Fibroblast of skin of scalp (primary cell): ENCODE measurements around the gene HCFC1. TPM values are rescaled to one million over a fixed set of nuclear protein-coding genes. Genes with fewer than 3 reads are reported as not detected.
A peak's percentile ranks its signal among the peaks of the same experiment; 100 is the strongest.

Experiments used
- DNase-seq: peaks from one replicate; pipeline ENCODE4 v3.0.0-alpha.2; 2013
- polyA plus RNA-seq, 2 experiments: library from polyadenylated mRNA; unstranded; fragments of 120-200 nt; gene quantifications; one replicate each; pipeline ENCODE4 v1.2.1, GENCODE V29; 2013; ENCODE audit not compliant: insufficient read length in 2 of 2

Gene HCFC1
- polyA plus RNA-seq (2013, experiment 1 of 2; ENCODE audit: insufficient read length): 37.3 TPM
- polyA plus RNA-seq (2013, experiment 2 of 2; ENCODE audit: insufficient read length): 39.1 TPM

DNA sequence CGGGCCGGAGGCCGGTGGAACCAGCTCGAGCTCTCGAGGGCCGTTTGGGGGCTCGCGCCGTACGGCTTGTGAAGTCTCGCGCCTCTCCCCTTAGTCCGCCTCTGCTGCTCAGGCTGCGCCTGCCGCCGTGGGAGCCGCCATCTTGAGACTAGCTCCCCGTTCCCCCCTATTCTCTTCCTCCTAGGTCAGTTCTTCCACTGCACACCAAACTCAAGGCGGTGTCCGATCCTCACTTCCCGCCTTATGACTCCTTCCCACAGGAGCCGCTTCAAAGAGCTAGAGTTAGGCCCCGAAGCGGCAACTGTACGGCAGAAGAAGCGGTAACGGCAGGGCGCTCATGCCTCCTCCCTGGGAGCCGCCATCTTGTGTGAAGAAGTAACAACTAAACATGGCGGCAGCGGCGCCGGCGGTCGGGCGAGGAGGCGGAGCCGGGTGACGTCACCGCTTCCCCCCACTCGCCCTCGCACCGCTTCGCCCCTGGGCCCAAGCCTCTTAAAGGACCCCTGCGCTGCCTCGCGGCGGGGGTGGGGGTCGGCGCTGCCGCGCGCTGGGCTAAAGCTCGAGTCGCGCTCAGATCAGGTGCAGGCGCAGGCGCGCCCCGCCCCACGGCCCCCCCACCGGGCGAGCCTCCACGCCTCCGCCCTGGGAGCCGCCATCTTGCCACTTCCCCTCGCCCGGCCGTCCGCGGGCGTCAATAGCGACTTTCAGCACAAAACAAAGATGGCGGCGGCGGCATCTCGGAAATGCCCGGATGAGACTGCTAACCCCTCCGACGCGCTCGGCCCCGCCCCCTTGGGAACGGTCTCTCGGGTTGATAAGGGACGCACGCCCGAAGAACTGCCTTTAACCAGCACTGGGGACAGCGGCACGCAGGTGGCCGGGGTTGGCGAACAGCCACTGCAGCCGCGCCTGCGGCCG is at the start of gene HCFC1:
TSS of gene HCFC1 (minus strand) at position 369 of the 918 bp plus-strand sequence. CDS start 978 bp downstream, outside the sequence.
- peak; percentile 93 for DNase-seq

DNA sequence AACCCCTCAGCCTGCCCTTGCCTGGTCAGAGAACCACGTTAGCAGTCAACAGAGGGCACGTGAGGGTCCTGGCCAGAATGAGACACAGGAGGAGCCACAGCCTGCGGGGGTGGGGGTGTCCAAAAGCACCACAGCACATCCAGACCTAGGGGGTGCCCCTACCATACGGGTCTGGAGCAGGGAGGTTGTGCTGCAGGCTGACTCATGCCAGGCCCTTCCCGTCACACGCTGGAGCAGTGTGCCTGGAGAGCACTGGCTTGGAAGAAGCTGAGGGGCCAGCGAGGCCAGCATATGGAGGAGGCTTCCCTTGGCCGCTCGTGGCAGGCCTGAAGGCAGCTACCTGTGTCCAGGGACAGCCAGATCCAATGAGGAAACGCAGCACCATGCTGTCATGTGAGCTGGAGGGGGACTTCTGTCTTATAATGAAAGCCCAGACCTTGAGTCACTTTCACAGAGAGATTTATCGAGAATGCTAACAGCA is 49.6 kb upstream of the HCFC1 start:
- DNase-seq: peak; percentile 52

DNA sequence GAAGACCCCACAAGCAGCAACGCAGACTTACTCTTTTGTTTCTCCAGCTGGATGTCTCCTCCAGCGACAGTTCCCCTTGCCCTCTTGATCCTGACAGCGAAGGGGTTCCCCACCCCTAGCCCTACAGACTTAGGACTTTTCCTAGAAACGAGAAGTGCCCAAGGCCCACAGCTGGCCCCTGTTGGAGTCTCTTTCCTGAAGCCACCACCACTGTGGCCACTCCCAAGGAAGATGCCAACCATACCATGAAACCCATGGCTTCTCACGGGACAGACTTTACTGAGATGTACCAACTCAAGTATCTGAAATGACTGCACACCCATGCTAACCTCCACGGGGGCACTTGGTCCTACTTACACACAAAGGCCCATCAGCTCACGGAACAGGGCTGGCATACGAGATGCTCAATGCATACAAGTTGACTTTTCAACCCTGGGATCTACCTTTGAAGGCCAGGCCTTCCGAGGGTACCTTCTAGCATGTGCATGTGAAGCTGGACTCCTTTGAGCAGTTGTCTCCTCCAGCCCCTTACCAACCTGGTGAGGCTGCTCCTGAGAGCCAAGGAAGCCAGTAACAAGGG is 49.0 kb upstream of the HCFC1 start:
- peak; percentile 39 for DNase-seq

DNA sequence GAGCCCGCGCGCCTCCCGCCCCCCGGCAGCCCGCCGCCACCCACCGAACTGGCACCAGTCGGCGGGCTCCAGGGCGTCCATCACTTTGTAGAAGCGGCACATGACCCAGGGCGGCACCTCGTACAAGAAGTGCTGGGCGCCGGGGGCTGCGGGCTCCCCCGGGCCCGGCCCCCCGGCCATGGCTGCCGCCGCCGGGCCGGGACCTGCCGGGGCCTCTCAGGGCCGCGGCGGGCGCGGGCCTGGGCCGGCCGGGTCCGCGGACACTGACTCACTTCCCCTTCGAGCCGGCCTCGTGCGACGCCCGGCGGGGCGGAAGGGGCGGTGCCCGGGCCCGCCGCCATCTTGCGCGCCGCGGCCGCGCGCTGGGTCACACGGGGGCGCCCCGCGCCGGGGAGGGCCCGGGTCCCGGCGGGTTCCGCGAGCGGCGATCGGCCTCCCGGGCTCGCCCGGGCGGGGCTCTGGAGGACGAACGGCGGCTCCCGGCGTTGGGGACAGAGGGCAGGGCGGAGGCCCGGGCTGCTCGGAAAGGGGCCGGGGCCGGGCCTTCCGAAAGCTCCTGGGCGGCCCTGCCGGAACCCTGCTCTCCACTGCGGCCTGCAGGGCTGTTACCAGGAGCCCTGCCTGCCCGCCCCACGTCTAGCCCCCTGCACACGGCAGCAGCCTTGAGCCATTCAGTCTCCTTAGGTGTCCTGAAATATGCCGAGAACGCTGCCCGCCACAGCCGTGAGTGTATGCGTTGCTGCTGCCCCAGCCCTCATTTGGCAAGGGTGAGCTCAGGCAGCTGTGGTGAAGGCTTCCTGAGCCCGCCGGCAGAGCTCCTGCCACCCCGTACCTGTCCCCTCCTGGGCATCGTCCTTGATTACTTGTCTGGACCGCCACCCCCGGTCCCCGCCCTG is 48.3 kb upstream of the HCFC1 start, which contains the start of gene IRAK1:
TSS of gene IRAK1 (minus strand) at position 270 of the 896 bp plus-strand sequence. CDS start at position 180, 90 bp downstream.
- peak; percentile 66 for DNase-seq

DNA sequence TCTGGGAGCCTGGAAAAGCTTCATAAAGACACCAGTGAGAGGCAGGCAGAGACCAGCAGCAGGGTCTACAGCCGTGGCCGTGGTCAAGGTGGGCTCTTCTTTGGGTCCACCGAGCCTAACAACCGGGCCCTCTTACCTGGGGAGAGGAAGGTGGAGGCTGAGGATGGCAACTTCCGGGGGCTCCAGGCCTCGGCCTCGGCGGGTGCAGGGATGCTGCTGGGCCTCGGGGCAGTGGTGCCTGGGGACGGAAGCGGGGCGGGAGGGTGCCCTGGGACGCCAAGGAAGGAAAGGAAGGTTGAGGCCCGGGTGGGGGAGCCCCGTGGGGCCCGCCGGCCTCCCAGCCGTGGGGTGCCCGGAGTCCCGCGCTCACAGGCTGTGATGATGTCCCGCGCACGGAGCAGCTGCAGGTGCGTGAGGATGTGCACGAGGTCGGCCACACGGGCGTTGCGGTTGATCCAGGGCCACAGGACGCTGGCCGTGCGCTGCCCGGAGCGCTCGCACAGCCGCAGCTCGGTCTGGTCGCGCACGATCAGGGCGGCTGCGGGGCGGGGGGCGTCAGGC is 47.5 kb upstream of the HCFC1 start:
- no peak for DNase-seq

DNA sequence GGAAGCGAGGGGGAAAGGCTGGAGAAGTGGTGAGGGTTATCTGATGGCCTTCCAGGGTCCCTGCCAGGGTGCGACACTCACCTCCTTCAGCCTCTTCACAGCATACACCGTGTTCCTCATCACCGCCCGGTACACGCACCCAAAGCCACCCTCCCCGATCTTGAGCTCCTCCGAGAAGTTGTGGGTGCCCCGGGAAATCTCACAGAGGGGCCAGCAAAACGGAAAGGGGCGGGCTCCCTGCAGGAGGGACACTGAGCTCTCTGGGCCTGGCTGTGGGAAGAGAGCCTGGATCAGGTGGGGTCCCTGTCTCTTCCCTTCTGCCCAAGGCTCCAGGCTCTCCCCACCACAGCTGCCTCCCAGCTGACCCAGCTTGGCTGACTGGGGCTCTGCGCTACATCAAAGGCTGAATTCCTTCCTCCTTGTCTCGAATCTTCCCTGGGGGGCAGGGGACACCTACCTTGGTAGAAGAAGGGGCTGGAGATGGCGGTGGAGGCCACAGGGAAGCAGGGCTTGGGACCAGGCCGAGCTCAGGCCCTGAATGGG is 47.0 kb upstream of the HCFC1 start:
- no peak for DNase-seq

DNA sequence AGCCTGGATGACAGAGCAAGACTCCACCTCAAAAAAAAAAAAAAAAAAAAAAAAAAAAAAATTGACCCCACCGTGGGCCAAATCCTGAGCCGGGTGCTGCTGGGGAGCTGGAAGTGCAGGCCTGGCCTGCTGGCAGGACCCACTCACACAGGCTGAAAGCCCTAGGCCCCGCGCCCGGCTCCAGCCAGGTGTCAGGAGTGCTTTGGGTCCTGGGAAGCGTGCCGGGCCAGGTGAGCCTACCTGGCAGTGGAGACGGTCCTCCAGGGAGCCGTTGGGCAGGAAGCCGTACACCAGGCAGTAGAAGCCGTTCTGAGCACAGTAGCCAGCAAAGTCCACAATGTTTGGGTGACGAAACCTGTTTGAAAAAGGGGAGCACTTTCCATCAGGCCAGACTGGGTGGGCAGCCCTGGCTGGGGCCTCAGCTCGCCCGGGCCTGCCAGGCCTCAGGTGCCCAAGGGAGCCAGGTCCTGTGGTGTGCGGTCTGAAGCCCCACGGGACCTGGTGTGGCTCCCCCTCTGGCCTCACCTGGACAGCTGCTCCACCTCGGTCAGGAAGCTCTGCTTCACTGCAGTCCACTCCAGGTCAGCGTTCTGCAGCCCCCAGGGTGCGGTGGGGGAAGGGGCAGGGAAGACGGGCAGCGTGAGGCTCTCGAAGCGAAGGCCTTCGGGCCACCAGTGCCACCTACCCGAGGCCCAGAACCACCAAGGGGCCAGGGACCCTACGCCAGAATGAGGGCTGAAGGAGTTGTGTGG is 46.3 kb upstream of the HCFC1 start:
- no peak for DNase-seq

DNA sequence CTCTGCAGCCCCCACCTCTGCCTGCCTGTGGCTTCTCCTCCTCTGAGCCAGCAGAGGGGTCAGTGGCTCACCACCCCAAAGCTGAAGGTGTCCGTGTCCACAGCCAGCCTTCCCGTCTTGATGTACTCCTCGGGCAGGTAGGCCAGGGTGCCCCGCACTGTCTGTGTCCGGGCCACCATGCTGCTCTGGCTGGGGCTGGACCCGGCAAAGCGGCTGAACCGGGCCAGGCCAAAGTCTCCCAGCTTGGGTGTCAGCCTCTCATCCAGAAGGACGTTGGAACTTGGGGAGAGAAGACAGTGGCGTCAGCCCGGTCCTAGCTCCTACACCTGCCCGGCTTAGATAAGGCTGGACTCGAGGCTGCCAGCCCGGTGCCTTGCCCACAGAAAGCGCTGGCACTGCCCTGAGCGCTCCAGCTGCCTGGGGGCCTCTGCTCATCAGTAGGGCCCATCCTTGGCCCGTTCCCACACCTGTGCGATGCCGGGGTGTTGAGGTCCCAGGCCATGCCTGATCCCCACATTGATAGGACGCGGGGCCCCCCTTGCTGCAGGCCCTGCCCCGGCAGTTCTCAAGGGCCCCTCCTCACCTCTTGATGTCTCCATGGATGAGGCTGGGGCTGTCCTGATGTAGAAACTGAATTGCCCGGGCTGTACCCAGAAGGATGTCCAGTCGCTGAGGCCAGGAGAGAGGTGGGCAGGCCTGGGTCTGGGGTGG is 44.9 kb upstream of the HCFC1 start:
- no peak for DNase-seq

DNA sequence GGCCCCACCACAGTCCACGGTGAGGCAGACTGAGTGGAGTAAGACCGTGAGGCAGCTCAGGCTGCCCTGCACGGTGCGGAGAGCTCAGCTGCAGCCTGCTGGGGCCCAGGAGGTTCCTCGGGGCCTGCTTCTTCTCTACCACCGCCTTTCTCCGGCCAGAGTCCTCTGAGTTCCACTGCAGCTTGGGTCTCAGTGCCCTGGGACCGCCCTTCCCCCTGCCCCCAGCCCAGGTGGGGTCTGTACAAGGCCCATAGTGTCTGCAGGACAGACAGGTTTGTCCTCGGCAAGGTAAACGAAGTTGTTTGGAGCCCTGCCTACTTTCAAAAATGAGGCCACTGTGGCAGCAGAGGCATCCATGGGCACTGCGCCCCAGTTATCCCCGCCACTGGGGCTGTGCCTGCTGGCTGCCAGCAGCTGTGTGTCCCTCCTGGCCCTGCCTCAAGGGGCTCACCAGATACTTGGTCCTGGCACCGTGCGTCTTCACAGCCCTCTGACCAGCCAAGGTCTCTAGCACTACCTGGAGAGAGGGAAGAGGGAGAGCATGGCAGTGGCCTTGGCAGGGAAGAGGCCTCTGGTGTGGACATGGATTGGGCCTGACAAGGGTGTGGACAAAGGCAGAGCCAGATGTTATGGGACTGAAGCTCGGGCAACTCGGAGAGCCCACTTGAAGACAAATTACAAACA is 44.1 kb upstream of the HCFC1 start:
- no peak for DNase-seq

DNA sequence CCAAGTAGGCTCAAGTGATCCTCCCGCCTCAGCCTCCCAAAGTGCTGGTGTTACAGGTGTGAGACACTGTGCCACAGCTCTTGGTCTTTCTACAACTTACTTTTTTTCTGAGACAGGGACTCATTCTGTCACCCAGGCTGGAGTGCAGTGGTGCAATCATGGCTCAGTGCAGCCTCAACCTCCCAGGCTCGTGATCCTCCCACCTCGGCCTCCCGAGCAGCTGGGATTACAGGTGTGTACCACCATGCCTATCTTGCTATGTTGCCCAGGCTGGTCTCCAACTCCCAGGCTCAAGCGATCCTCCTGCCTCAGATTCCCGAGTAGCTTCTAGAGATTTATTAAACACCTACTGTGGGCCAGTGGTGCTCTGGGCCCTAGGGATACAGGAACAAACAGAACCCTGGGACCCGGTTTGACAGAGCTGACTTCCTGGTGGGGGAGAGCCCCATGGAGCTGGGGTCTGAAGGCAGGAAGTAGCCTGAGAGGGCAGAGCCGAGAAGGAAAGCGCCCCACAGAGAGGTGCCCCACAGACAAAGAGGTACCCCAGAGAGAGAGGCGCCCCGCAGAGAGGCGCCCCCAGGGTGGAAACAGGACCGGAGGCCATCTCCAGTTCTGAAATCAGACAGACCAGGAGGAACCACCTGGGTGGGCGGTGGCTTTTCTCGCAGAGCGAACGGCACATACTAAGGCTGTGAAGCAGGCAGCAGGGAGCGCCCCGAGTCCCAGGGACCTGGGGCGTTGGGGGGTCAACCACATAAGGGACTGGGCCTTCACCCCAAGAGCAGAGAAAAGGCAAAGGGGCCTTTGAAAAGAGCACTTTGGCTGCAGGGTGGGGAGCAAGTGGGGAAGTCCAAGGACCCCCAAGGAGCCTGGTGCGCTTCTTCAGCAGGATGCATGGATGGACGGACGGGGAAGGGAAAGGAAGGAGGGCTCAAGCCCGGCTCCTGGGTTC is 43.1 kb upstream of the HCFC1 start:
- DNase-seq: no peak

DNA sequence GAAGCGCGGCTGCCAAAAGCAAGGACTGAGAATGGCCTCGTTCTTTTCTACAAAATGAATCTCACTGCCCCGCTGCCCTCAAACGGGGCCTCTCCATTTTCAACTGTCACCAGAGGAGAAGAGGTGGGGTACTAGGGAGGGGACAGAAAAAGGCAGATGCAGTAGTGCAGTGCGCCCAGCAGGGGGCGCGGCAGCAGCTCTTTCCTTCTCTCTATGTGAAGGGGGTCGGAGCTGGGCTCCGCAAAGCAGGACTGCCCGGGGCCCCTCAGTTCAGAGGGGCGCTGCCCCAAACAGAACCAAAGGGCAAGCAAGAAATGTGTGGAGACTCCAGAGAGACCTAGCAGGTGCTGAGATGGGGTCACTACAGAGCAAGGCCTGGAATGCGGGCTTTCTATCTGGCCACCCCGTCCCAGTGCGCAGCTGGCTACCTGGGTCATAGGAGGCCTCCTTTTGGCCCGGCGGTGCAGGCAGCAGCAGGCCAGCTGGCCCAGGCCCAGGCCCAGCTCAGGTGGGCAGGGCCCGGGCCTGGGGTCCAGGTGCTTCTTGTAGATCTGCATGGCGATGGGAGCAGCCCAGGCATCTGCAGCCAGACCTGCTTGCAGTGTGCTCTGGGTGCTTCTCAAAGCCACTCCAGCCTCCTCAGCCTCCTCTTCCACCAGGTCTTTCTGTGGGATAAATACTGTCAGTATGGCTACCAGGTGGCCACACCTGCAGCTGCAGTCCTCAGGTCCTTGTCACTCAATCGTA is 42.2 kb upstream of the HCFC1 start:
- DNase-seq: peak; percentile 26

DNA sequence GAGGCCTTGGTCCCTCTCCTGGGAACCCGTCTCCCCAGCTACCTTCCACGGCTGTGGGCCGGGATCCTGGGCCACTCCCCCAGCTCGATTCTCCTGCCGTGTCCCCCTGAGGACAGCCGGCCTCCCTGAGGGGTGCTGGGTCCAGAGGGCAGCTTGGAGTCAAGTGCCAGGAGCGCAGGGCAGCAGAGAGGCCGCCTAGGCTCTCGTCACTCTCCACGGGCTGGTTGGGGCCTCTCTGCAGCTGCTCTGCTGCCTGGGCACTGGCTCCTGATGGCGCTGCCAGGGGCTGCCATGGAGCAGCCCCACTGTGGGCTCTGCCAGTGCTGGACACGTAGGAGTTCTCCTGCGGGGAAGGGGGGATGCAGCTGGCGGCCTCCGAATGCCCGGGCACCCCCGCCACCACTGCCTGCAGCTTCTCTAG is 41.4 kb upstream of the HCFC1 start:
- DNase-seq: no peak

DNA sequence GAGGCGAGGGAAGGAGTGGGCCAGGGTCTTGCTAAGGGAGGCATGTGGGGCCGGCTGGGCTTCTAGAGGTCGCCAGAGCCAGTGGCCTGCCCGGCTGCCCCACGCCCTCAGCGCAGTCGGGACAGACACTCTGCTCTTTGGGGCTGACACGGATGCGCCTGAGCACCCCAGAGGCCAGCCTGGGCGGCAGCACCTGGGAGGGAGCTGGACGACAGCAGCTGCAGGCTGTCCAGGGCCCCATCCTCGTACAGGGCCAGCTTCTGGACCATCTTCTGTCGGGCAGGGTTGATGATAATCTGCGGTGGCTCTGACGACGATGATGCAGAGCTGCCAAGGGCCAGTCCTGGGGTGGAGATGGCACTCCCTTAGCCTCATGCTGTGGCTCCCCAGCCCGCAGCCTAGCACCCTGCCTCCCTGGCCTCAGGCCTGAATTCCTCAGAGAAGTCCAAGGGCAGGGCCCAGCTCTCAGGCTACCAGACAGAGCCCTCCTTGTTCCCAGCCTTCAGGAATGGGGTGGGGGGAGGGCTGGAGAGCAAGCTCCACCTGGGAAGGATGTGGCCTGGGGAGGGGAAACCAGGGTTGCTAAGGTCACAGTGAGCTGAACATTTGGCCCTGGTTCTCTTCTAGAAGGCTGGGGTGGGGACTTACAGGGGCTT is 40.8 kb upstream of the HCFC1 start:
- DNase-seq: no peak

DNA sequence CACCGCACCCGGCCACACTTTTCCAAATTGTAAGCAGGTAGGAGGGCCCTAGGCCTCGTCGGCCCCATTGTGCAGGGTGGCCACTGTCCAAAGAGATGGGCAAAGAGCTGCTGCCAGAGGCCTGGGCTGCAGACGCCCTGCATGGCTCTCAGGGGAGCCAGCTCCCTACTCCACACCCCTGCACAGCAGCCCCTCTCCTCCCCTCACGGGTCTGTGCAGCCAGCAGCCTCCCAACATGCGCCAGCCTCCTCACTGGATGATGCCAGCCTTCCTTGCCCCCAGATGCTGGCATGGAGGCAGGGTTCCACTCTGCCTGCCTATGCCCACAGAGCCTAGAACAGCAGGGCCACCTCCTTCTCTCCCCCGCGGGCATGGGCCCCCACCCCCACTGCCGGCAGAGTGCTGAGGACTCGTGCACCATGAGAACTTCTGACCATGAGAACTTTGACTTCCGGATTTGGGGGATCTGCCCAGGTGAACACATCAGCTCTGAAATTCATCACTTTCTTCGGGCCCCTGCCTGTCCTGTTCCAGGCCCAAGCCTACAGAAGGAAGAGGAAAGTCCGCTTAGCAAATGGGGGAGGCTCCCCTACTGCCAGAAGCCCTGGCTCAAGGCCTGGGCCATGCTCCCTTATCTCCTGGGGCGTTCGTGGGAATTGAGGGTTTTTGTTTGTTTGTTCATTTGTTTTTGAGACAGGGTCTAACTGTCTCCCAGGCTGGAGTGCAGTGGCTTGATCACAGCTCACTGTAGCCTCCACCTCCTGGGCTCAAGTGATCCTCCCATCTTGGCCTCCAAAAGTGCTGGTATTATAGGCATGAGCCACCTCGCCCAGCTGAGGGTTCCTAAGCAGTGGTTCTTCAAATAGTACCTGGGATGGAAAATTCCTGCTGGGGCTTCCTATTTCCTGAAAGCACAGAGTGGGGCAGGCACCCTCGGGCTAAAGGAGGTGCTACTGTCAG is 40.0 kb upstream of the HCFC1 start:
- no peak for DNase-seq

DNA sequence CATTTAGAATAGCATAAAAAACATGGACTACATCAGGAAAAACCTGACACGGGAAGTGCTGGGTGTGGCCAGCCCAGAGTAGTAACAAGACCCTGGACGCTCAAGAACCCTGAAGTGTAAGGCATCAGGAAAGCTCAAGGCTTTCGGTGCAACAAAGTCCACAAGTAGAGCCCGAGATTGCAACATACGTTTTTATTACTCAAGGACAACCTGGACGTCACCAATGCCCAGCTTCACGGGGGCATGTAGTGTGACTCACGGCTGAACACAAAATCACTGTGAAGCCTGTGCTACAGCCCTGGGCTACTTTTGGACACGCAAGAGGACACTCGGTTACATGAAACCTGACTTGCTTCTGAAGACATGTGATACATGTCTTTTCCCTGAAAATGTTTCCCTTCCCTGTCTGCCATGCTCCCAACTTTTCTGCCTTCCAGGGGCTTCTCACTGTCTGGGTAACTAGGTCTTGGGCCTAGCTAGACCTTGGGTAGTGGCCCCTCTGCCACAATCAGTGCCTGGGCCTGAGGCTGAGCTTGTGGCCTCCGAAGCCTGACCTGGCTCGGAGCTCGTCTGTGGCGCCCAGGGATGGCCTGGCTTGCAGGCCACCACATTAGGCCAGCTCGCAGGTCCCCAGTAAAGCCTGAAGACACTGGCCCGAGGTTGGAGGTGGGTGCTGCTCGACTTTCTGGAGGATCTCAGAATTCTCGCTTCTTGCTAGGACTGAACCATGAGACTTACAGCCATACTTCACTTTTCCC is 38.9 kb upstream of the HCFC1 start:
- no peak for DNase-seq
